Stimulated activated naive CD8-positive, alpha-beta T cell treated with anti-CD3 and anti-CD28 coated beads, Interleukin-15, Interleukin-2, amounts not matched to agents 100 U/mL and 50 U/mL, for 24 hours (primary cell): Measurements from ENCODE around the gene MGAT2.
"Not testable (repeated sequence)": the region's sequence is repeated elsewhere in the genome, so short reads cannot be mapped to it uniquely, and the experiment has no call there.

Experiments used
- ATAC-seq: fragments of 150-1000 bp; cut with Tn5 transposase; one replicate; pipeline ENCODE4 v1.10.0; 2021
- DNase-seq: peaks from one replicate; pipeline ENCODE4 v3.0.0; 2021

Gene MGAT2

DNA sequence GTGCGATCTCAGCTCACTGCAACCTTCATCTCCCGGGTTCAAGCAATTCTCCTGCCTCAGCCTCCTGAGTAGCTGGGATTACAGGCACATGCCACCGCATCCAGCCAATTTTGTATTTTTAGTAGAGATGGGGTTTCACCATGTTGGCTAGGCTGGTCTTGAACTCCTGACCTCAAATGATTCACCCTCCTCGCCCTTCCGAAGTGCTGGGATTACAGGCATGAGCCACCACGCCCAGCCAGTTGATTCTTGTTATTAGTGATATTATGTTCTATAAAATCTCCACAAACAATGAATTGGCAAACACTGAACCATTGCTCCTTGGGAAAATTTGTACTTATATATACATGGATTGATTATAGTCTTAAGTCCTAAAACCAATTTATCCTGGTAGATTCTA lies 36.9 kb downstream of the MGAT2 start:
- DNase-seq, ATAC-seq: not testable (repeated sequence)

DNA sequence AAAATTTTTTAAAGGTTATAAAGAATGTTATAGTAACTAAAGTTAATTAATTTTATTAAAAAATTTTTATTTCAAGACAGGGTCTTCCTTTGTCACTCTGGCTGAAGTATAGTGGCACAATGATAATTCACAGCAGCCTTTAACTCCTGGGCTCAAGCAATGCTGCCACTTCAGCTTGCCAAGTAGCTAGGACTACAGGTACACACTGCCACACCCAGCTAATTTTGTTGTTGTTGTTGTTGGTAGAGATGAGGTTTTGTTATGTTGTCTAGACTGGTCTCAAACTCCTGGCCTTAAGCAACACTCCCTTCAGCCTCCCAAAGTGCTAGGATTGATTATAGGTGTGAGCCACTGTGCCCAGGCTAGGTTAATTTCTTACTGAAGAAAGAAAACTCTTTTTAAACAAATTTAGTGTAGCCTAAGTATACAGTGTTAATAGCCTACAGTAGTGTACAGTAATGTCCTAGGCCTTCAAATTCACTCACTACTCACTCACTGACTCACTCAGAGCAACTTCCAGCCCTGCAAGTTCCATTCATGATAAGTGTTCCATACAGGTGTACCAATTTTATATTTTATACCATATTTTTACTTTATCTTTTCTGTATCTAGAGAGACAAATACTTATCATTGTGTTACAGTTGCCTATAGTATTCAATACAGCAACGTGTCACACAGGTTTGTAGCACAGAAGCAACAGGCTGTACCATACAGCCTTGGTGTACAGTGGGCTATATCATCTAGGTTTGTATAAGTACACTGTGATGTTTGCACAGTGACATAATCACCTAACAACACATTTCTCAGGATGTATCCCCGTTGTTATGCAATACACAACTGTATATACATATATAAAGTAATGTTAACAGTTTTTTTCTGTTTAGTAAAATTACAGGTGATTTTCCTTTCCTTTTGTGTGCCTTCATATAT lies 39.2 kb downstream of the MGAT2 start:
- no peak for DNase-seq
- ATAC-seq, result no peak

DNA sequence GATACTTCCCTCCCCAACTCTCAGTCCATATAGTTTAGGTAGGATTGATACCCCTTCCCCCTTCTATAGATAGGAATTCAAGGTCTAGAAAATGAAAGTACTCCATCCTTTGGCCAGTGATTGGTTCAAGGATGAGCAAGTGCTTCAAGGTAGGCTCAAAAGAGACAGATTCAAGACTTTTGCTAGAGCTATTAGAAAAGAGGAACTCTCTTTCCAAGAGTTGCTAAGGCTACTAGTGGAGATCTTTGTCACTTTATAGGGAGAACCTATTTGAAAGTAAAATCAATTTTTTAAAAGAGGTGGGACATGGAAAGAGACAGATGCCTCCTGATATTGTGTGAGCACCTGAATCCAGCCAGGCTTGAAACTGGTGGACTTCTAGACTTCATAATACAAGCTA lies 49.9 kb downstream of the MGAT2 start:
- no peak for DNase-seq

More for the DNA sequence above, 49.9 kb downstream of the MGAT2 start:
- ATAC-seq, result no peak
